Sigmoid colon (tissue), 7 donors: ENCODE measurements around the gene NHSL2. TPM values are rescaled to one million over a fixed set of nuclear protein-coding genes. Genes with fewer than 3 reads are reported as not detected.

Experiments
- DNase-seq: peaks from one replicate; pipeline ENCODE4 v3.0.0-alpha.2; 2019
- H3K27ac ChIP-seq, 4 donors: fragments of 200-600 bp; sonication (generic); one replicate each; pipeline ENCODE4 v1.5.1; 2016 to 2019; ENCODE audit warnings: mild to moderate bottlenecking in 1 of 4
- H3K27me3 ChIP-seq, 3 donors: fragments of 200-600 bp; sonication (generic); one replicate each; pipeline ENCODE4 v1.5.1; 2019; ENCODE audit warnings: mild to moderate bottlenecking in 1 of 3
- H3K36me3 ChIP-seq, 4 donors: fragments of 200-600 bp; sonication (generic); one replicate each; pipeline ENCODE4 v1.5.1; 2016 to 2019
- H3K4me1 ChIP-seq, 4 donors: fragments of 200-600 bp; sonication (generic); one replicate each; pipeline ENCODE4 v1.5.1; 2017 to 2019
- H3K4me3 ChIP-seq, 4 donors: fragments of 200-600 bp; sonication (generic); one replicate each; pipeline ENCODE4 v1.5.1; 2017 to 2019; ENCODE audit warnings: mild to moderate bottlenecking in 2 of 4, moderate library complexity in 1 of 4
- H3K9me3 ChIP-seq, 4 donors: fragments of 200-600 bp in 3 of 4; sonication (generic) in 3 of 4; one replicate each; pipeline versions ENCODE4 v1.5.1 to v1.6.1; 2013 to 2019
- CTCF ChIP-seq, 4 experiments: fragments of 450-650 bp in 3 of 4; fragments of 200-600 bp in 1 of 4; IDR thresholded peaks; one replicate each; pipeline ENCODE4 v1.5.1; 2016 to 2019; ENCODE audit warnings: antibody characterized with exemption in 4 of 4, mild to moderate bottlenecking in 3 of 4, moderate library complexity in 2 of 4
- EP300 ChIP-seq, 4 donors: sonication (generic); formaldehyde crosslinking; IDR thresholded peaks; one replicate each; pipeline ENCODE4 v1.6.1; 2017; ENCODE audit warnings: antibody characterized with exemption in 4 of 4
- POLR2A ChIP-seq, 2 donors: fragments of 450-650 bp; IDR thresholded peaks; one replicate each; pipeline ENCODE4 v1.6.1; 2016; ENCODE audit warnings: antibody characterized with exemption in 2 of 2, mild to moderate bottlenecking in 2 of 2, moderate library complexity in 2 of 2
- POLR2AphosphoS5 ChIP-seq, 4 donors: sonication (generic); formaldehyde crosslinking; IDR thresholded peaks; one replicate each; pipeline ENCODE4 v1.6.1; 2017; ENCODE audit warnings: antibody characterized with exemption in 4 of 4
- WGBS, 2 donors: extraction: QIAGEN DNeasy Blood & Tissue Kit; methylation state at CpG; one replicate each; pipeline ENCODE4 v1.1.7; 2013; 5-methylcytosine and 5-hydroxymethylcytosine counted together
- intact Hi-C: fragments of 100-400 bp; cut with DNase I; formaldehyde crosslinking; loops from one replicate; pipeline ENCODE4 v1.15.1; 2023
- polyA plus RNA-seq, 3 donors: library from polyadenylated mRNA; stranded (reverse); fragments of 200-250 nt; gene quantifications; one replicate each; pipeline ENCODE4 v1.2.3, GENCODE V29; 2013
- total RNA-seq, 4 donors: library from RNA; depleted of rRNA; stranded (reverse); fragments of >200 nt; gene quantifications; one replicate each; pipeline ENCODE4 v1.1.0, GENCODE V29; 2016
- donor health status: healthy with polysubstance abuse.
- donor health status: Bipolar disorder and iron deficiency.
- donor health status: healthy.

Gene NHSL2
- total and polyA plus RNA-seq, 7 donors: under 0.01 to 21.3 (median 8.1) TPM

- Histone ChIP-seq H3K4me3 (no peak overlapping the region), H3K27me3 (no peaks in the 10 kb centered on the region), H3K4me1 (peaks cover 0 to 28% (median 23%) of the 10 kb centered on the region in 4 donors), H3K36me3 (no peaks in the 10 kb centered on the region), H3K9me3 (no peaks in the 10 kb centered on the region), H3K27ac (no peak overlapping the region)
- no peak for TF ChIP-seq POLR2A (IDR thresholded peaks at IDR 0.05)
- TF ChIP-seq CTCF (IDR thresholded peaks at IDR 0.05): no peak
- no peak for TF ChIP-seq POLR2AphosphoS5 (IDR thresholded peaks at IDR 0.05)
- no peak for TF ChIP-seq EP300 (IDR thresholded peaks at IDR 0.05)
- DNase-seq: peak; percentile 25
- intact Hi-C loops: no loop called here
- WGBS, 2 donors: 87 to 98% methylated on average over 2 of the region's 2 CpGs
Measured at GRCh38 chrX:72037601-72038000, 127.0 kb downstream of the NHSL2 start.

- Histone ChIP-seq H3K27me3 (no peaks in the 10 kb centered on the region), H3K9me3 (no peaks in the 10 kb centered on the region), H3K4me1 (peaks cover 0 to 32% (median 25%) of the 10 kb centered on the region in 4 donors), H3K27ac (no peak overlapping the region), H3K36me3 (no peaks in the 10 kb centered on the region), H3K4me3 (no peak overlapping the region)
- intact Hi-C loops: no loop called here
- TF ChIP-seq CTCF (IDR thresholded peaks at IDR 0.05) (no peak), POLR2AphosphoS5 (IDR thresholded peaks at IDR 0.05) (no peak), POLR2A (IDR thresholded peaks at IDR 0.05) (no peak), EP300 (IDR thresholded peaks at IDR 0.05) (no peak)
- peak; percentile 15 for DNase-seq
- 88 to 92% methylated on average over 4 of the region's 4 CpGs for WGBS, 2 donors
Measured at GRCh38 chrX:72038016-72038415, 127.4 kb downstream of the NHSL2 start.

- TF ChIP-seq EP300 (IDR thresholded peaks at IDR 0.05): no peak
- no peak for TF ChIP-seq CTCF (IDR thresholded peaks at IDR 0.05)
- TF ChIP-seq POLR2A (IDR thresholded peaks at IDR 0.05): no peak
- TF ChIP-seq POLR2AphosphoS5 (IDR thresholded peaks at IDR 0.05): no peak
- 82 to 86% methylated on average over 2 of the region's 2 CpGs for WGBS, 2 donors
- no peak overlapping the region for H3K4me3 ChIP-seq
- no peak for DNase-seq
- intact Hi-C loops: no loop called here
- H3K36me3 ChIP-seq: no peaks in the 10 kb centered on the region
- peaks cover 0 to 37% (median 25%) of the 10 kb centered on the region in 4 donors for H3K4me1 ChIP-seq
- H3K27ac ChIP-seq: peak overlapping the region in 1 of 4 donors; percentile 85
- no peaks in the 10 kb centered on the region for H3K9me3 ChIP-seq
- no peaks in the 10 kb centered on the region for H3K27me3 ChIP-seq
Measured at GRCh38 chrX:72038868-72039267, 128.2 kb downstream of the NHSL2 start.

DNA sequence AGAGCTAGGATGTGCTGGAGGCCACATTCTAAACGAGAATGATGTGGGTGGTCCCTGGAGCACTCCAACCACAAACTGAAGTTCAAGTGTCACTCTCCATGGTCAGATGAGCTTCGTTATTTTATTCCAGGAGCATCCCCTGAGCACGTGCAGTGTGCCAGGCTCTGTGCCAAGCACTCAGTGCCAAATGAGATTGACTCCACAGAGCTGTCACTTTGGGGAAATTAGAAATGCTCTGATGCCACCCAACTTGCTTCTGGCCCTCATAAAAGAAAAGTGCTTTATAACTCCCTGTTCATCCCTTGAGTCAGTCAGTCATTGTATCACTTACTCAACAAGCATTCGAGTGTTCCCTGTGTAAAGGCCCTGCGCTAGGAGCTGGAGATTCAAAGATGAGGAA is 129.9 kb downstream of the NHSL2 start:
- Histone ChIP-seq H3K27me3 (peaks cover 0 to 2% (median 0%) of the 10 kb centered on the region in 3 donors), H3K9me3 (no peaks in the 10 kb centered on the region), H3K27ac (peak overlapping the region; percentile 78 to 89 (median 82)), H3K4me3 (no peak overlapping the region), H3K4me1 (peaks cover 0 to 44% (median 32%) of the 10 kb centered on the region in 4 donors), H3K36me3 (no peaks in the 10 kb centered on the region)
- intact Hi-C loops: no loop called here
- peak; percentile 55 for DNase-seq
- 63 to 72% methylated on average over 5 of the region's 5 CpGs for WGBS, 2 donors
- TF ChIP-seq CTCF (IDR thresholded peaks at IDR 0.05): no peak
- no peak for TF ChIP-seq POLR2A (IDR thresholded peaks at IDR 0.05)
- no peak for TF ChIP-seq EP300 (IDR thresholded peaks at IDR 0.05)
- no peak for TF ChIP-seq POLR2AphosphoS5 (IDR thresholded peaks at IDR 0.05)

GRCh38 chrX:72041176-72041575 is 130.5 kb downstream of the NHSL2 start:
- DNase-seq: peak; percentile 61
- intact Hi-C loops: no loop called here
- peaks cover 0 to 2% (median 0%) of the 10 kb centered on the region in 3 donors for H3K27me3 ChIP-seq
- H3K9me3 ChIP-seq: no peaks in the 10 kb centered on the region
- H3K4me3 ChIP-seq: no peak overlapping the region
- no peak for TF ChIP-seq POLR2AphosphoS5 (IDR thresholded peaks at IDR 0.05)
- TF ChIP-seq CTCF (IDR thresholded peaks at IDR 0.05): no peak
- no peak for TF ChIP-seq EP300 (IDR thresholded peaks at IDR 0.05)
- TF ChIP-seq POLR2A (IDR thresholded peaks at IDR 0.05): no peak
- peaks cover 0 to 51% (median 37%) of the 10 kb centered on the region in 4 donors for H3K4me1 ChIP-seq
- WGBS, 2 donors: 84 to 87% methylated on average over 6 of the region's 6 CpGs
- H3K36me3 ChIP-seq: no peaks in the 10 kb centered on the region
- H3K27ac ChIP-seq: peak overlapping the region; percentile 78 to 89 (median 82)
